Epithelial cell of esophagus (primary cell): ENCODE results near the gene CBX8.
"Not testable (repeated sequence)": the region's sequence is repeated elsewhere in the genome, so short reads cannot be mapped to it uniquely, and the experiment has no call there.

Experiments
- DNase-seq: peaks from one replicate; pipeline ENCODE4 v3.0.0; 2010; ENCODE audit warnings: low read depth
- H3K4me3 ChIP-seq: 2 replicates; pipeline ENCODE4 v1.5.1; 2011; ENCODE audit warnings: mild to moderate bottlenecking, low read length, control low read depth
- TF ChIP-seq, protein P1 (sequence below): IDR thresholded peaks from 2 replicates; pipeline ENCODE4 v1.5.1; 2011; ENCODE audit warnings: low read depth, mild to moderate bottlenecking, low read length, control low read depth, inconsistent platforms; ENCODE audit not compliant: insufficient read depth; ENCODE audit errors: missing control alignments

The CBX8 gene

GRCh38 chr17:79757140-79757745 lies 39.6 kb downstream of the CBX8 start:
- TF ChIP-seq, protein P1, sequence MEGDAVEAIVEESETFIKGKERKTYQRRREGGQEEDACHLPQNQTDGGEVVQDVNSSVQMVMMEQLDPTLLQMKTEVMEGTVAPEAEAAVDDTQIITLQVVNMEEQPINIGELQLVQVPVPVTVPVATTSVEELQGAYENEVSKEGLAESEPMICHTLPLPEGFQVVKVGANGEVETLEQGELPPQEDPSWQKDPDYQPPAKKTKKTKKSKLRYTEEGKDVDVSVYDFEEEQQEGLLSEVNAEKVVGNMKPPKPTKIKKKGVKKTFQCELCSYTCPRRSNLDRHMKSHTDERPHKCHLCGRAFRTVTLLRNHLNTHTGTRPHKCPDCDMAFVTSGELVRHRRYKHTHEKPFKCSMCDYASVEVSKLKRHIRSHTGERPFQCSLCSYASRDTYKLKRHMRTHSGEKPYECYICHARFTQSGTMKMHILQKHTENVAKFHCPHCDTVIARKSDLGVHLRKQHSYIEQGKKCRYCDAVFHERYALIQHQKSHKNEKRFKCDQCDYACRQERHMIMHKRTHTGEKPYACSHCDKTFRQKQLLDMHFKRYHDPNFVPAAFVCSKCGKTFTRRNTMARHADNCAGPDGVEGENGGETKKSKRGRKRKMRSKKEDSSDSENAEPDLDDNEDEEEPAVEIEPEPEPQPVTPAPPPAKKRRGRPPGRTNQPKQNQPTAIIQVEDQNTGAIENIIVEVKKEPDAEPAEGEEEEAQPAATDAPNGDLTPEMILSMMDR = no peak
- no peak overlapping the region for H3K4me3 ChIP-seq
- no peak for DNase-seq

DNA sequence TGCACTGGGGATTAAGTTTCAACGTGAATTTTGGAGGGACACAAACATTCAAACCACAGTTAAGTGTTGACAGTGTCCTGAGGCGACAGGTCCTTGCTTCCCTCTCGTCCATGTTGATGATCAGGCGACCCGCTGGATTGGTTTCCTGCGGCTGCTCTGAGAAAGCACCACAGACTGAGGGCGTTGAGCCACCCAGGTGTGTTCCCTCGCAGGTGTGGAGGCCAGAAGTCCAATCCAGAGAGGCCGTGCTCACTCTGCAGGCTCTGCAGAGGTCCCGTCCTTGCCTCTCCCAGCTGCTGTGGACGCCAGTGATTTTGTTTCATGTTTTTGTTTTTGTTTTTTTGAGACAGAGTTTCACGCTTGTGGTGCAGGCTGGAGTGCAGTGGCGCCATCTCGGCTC lies 41.3 kb downstream of the CBX8 start:
- no peak for DNase-seq
- no peak overlapping the region for H3K4me3 ChIP-seq
- TF ChIP-seq, protein P1 = no peak

DNA sequence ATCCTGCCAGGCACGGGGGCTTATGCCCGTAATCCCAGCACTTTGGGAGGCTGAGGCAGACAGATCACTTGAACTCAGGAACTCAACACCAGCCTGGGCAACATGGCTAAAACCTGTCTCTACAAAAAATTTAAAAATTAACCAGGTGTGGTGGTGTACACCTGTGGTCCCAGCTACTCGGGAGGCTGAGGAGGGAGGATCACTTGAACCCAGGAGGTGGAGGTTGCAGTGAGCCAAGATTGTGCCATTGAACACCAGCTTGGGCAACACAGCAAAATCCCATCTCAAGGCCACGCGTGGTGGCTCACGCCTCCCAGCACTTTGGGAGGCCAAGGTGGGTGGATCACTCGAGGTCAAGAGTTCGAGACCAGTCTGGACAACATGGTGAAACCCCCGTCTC lies 42.0 kb downstream of the CBX8 start:
- H3K4me3 ChIP-seq = not testable (repeated sequence)

DNA sequence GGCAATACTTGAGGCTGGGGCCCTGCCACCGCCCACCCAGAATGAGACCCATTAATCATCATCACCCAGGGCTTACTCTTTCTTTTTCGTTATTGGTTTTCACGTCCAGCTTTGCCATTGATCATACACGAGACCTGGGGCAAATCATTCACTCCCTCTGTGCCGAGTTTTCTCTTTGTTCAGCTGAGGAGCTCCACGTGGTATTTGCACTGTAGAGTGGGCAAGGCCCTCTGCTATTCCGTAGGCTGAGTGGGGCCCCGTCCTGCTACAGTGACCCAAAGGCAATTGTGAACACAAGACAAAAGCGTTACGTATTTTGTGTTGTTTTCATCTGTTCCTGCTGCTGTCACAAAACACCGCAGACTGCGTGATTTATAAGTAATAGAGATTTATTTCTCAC lies 42.5 kb downstream of the CBX8 start:
- TF ChIP-seq, protein P1 = no peak
- DNase-seq = no peak
- H3K4me3 ChIP-seq = no peak overlapping the region

More for the DNA sequence above, 42.0 kb downstream of the CBX8 start:
- not testable (repeated sequence) for DNase-seq

- no peak for DNase-seq
- TF ChIP-seq, protein P1 = no peak
- H3K4me3 ChIP-seq = no peak overlapping the region
These were observed 44.7 kb downstream of the CBX8 start for GRCh38 chr17:79752175-79752574.

DNA sequence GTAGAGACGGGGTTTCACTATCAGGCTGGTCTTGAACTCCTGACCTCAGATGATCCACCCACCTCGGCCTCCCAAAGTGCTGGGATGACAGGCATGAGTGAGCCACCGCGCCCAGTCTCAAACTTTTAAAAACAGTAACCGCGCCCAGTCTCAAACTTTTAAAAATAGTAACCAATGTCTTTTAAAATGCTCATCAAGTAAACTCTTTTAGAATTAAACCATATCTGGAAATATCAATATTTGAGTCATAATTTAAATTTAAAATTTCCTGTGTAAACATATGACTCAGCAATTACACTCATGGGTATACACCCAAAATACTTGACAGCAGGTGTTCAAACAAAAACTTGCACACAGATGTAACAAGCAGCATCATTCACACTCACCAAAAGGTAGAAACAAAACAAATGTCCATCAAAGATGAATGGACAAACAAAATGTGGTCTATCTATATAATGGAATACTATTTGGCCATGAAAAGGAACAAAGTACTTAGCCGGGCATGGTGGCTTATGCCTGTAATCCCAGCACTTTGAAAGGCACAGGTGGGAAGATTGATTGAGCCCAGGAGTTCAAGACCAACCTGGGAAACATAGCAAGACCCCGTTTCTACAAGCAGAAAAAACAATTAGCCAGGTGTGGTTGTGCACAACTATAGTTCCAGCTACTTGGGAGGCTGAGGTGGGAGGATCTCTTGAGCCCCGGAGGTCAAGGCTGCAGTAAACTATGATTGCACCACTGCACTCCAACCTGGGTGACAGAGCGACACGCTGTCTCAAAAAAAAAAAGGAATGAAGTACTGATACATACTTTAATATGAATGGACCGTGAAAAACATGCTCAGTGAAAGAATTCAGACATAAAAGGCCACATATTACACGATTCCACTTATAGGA lies 46.0 kb downstream of the CBX8 start:
- no peak overlapping the region for H3K4me3 ChIP-seq
- TF ChIP-seq, protein P1 = no peak
- no peak for DNase-seq

- TF ChIP-seq, protein P1 = no peak
- DNase-seq = no peak
- H3K4me3 ChIP-seq = no peak overlapping the region
These were observed 46.9 kb downstream of the CBX8 start for GRCh38 chr17:79749958-79750357.
